Endothelial cell of umbilical vein (primary cell): ENCODE results near the gene ANKH. TPM values are rescaled to one million over a fixed set of nuclear protein-coding genes. Genes with fewer than 3 reads are reported as not detected.

ENCODE experiments used
- BruUV-seq: library from RNA; stranded (reverse); fragments of 400-500 nt; replicated peaks from 2 replicates; lab custom pipeline; 2021; lab: Mats Ljungman, UMichigan
- CTCF ChIA-PET: fragments of 300-600, 350-600 bp; sonication (Branson Sonifier 250); formaldehyde crosslinking; loops from one replicate; lab custom pipeline; 2021; ENCODE audit warnings: antibody characterized with exemption, inconsistent platforms; lab: Charles Lee
- POLR2A ChIA-PET: fragments of 300-600, 350-600 bp; sonication (Branson Sonifier 250); formaldehyde crosslinking; loops from one replicate; lab custom pipeline; 2021; ENCODE audit warnings: antibody characterized with exemption, inconsistent platforms; lab: Charles Lee
- DNase-seq: peaks from one replicate; pipeline ENCODE4 v3.0.0-alpha.2; 2011; ENCODE audit warnings: low read depth, low spot score
- FAIRE-seq: peaks from 2 replicates; lab custom pipeline; 2011; peaks lifted over from hg19 to GRCh38; lab: Jason Lieb, UNC
- H2AFZ ChIP-seq: 2 replicates; pipeline ENCODE4 v1.6.0; 2012; ENCODE audit warnings: low read depth, low read length, control low read depth, inconsistent platforms
- H3K27ac ChIP-seq: 2 replicates; pipeline ENCODE4 v1.5.1; 2011; ENCODE audit warnings: low read depth, mild to moderate bottlenecking, control low read depth, low read length, moderate library complexity; ENCODE audit not compliant: insufficient read depth
- H3K27me3 ChIP-seq, 2 experiments: 2 replicates each; pipeline versions ENCODE4 v1.6.0 to v1.6.1; 2011; ENCODE audit warnings: low read length in 2 of 2, mixed read lengths in 1 of 2; ENCODE audit not compliant: control insufficient read depth in 2 of 2, insufficient read depth in 2 of 2
- H3K36me3 ChIP-seq, 2 experiments: 2 replicates in 1 of 2; 3 replicates in 1 of 2; pipeline ENCODE4 v1.5.1; 2011; ENCODE audit warnings: low read length in 2 of 2, mild to moderate bottlenecking in 1 of 2, moderate library complexity in 1 of 2; ENCODE audit not compliant: control insufficient read depth in 2 of 2, insufficient read depth in 2 of 2; ENCODE audit errors: extremely low read depth in 1 of 2
- H3K4me1 ChIP-seq: 3 replicates; pipeline ENCODE4 v1.5.1; 2011; ENCODE audit warnings: mild to moderate bottlenecking, low read length; ENCODE audit not compliant: control insufficient read depth, insufficient read depth; ENCODE audit errors: extremely low read depth
- H3K4me2 ChIP-seq: 2 replicates; pipeline ENCODE4 v1.6.1; 2011; ENCODE audit warnings: low read length, control low read depth, mixed read lengths; ENCODE audit not compliant: insufficient read depth
- H3K4me3 ChIP-seq, 3 experiments: fragments of 200-600 bp in 1 of 3; sonication (generic), shearing (Covaris generic) in 1 of 3; replicated peaks in 1 of 3; 2 replicates each; pipeline ENCODE4 v1.5.1; 2011 to 2016; ENCODE audit warnings: control low read depth in 3 of 3, low read length in 3 of 3, mild to moderate bottlenecking in 2 of 3, inconsistent platforms in 1 of 3, low read depth in 1 of 3, moderate library complexity in 1 of 3; ENCODE audit not compliant: insufficient read depth in 1 of 3
- H3K79me2 ChIP-seq: 2 replicates; pipeline ENCODE4 v1.6.0; 2012; ENCODE audit warnings: low read length, inconsistent platforms; ENCODE audit not compliant: control insufficient read depth, insufficient read depth
- H3K9ac ChIP-seq: replicated peaks from 2 replicates; pipeline ENCODE3; 2011; ENCODE audit warnings: low read length, control low read depth; ENCODE audit not compliant: insufficient read depth; ENCODE audit errors: extremely low read depth
- H3K9me1 ChIP-seq: replicated peaks from 3 replicates; pipeline ENCODE4 v1.6.0; 2011; ENCODE audit warnings: mild to moderate bottlenecking, low read length; ENCODE audit not compliant: control insufficient read depth, insufficient read depth; ENCODE audit errors: extremely low read depth
- H3K9me3 ChIP-seq: replicated peaks from 2 replicates; pipeline ENCODE4 v1.5.1; 2012; ENCODE audit warnings: low read length, inconsistent platforms; ENCODE audit not compliant: control insufficient read depth, insufficient read depth
- H4K20me1 ChIP-seq: replicated peaks from 2 replicates; pipeline ENCODE3; 2011; ENCODE audit warnings: mild to moderate bottlenecking, low read length; ENCODE audit not compliant: control insufficient read depth, insufficient read depth; ENCODE audit errors: extremely low read depth
- EZH2 ChIP-seq: IDR thresholded peaks from 2 replicates; pipeline ENCODE4 v1.6.1; 2012; ENCODE audit warnings: borderline replicate concordance, low read depth, mild to moderate bottlenecking, moderate library complexity, low read length, inconsistent platforms; ENCODE audit not compliant: severe bottlenecking
- FOS ChIP-seq: IDR thresholded peaks from 2 replicates; pipeline ENCODE4 v1.6.1; 2011; ENCODE audit warnings: mild to moderate bottlenecking, low read length, moderate library complexity, borderline replicate concordance; ENCODE audit not compliant: insufficient read depth
- GATA2 ChIP-seq: IDR thresholded peaks from 2 replicates; pipeline ENCODE4 v1.7.0; 2011; ENCODE audit warnings: low read depth, mild to moderate bottlenecking, moderate library complexity, mixed read lengths, low read length; ENCODE audit not compliant: insufficient read length, insufficient read depth
- POLR2A ChIP-seq: IDR thresholded peaks from 2 replicates; pipeline ENCODE4 v1.6.1; 2012; ENCODE audit warnings: low read depth, mild to moderate bottlenecking, control low read depth, low read length
- POLR2AphosphoS5 ChIP-seq: IDR thresholded peaks from 2 replicates; pipeline ENCODE4 v1.6.1; 2012; ENCODE audit warnings: low read depth, mild to moderate bottlenecking, control low read depth, low read length, moderate library complexity; ENCODE audit not compliant: insufficient read depth
- dilution Hi-C: fragments of 300-500 bp; cut with MboI; formaldehyde crosslinking; loops from one replicate; pipeline ENCODE4 v1.15.0; 2019; ENCODE audit warnings: low sequenced_read_pairs; ENCODE audit not compliant: extremely low pct_ligation_motif_present
- intact Hi-C: fragments of 100-400 bp; cut with micrococcal nuclease; formaldehyde crosslinking; loops from one replicate; pipeline ENCODE4 v1.10.0; 2022
- polyA plus RNA-seq, 4 experiments: library from polyadenylated mRNA; depleted of rRNA in 3 of 4; stranded (reverse) in 3 of 4; unstranded in 1 of 4; fragments of >200 nt; gene quantifications; 2 replicates each; pipeline versions ENCODE4 v1.2.1 to v1.2.3, GENCODE V29; 2011 to 2012; ENCODE audit warnings: missing spikeins in 1 of 4
- total RNA-seq: library from RNA; stranded (reverse); gene quantifications from 2 replicates; pipeline ENCODE4 v1.2.3, GENCODE V29; 2021
- TF ChIP-seq, protein P1 (sequence below): IDR thresholded peaks from 2 replicates; pipeline ENCODE4 v1.6.1; 2011; ENCODE audit not compliant: insufficient read depth, insufficient read length

The ANKH gene
- total and polyA plus RNA-seq, 2 donors (not counting 3 experiments of a cell fraction or from before 2014, with no cell fraction given) = 12.7 to 31.4 TPM

DNA sequence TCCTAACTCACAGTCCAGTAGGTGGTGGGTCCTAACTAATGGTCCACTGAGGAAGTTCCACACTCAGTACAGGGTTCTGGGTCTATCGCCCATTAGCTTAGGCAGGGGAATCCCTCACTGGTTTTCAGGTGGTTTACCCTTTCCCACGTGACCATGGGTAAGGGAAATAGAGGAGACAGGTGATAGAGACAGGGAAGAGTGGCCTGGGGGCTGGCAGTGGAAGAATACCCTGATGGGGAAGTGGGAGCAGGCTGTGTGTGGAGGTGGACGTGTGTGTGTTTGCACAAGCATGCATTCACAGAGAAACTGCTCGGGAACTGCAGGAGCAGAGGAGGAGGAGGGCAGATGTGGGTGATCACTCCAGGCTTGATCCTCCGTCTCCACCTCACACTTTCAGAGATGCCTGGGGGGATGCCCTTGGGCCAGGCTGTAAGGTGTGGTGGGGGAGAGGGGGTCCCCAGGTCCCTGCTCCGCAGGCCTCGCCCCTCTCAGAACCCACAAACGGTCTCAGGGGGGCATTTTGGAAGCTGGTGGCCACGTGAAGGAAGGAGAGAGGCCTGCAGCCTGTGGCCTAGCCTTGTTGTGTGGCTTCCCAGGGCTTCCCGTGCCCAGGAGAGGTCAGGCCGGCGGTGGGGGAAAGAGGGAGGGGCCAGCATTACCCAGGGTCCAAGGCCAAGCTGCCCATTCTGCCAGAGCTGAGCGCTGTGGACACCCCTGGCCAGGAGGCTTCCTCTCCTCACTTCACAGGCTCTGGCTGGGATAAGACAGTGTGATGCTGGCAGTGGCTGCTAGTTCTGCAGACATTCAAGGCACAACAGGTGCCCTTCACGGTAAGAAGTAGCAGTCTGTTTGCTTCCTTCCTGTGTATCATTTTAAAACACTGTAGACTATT, 127.0 kb downstream of the ANKH start:
- Histone ChIP-seq H3K4me3 (no peak overlapping the region), H3K9me1 (no peaks in the 10 kb centered on the region), H2AFZ (no peak overlapping the region), H3K27ac (no peak overlapping the region), H3K4me2 (no peak overlapping the region), H3K36me3 (no peaks in the 10 kb centered on the region), H3K4me1 (peaks cover 12% of the 10 kb centered on the region), H4K20me1 (no peaks in the 10 kb centered on the region), H3K79me2 (no peaks in the 10 kb centered on the region), H3K27me3 (no peaks in the 10 kb centered on the region), H3K9ac (no peak overlapping the region), H3K9me3 (no peaks in the 10 kb centered on the region)
- no peak for FAIRE-seq
- no peak for TF ChIP-seq EZH2
- TF ChIP-seq, protein P1, sequence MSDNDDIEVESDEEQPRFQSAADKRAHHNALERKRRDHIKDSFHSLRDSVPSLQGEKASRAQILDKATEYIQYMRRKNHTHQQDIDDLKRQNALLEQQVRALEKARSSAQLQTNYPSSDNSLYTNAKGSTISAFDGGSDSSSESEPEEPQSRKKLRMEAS = no peak
- no peak for TF ChIP-seq FOS
- no peak for TF ChIP-seq GATA2
- TF ChIP-seq POLR2AphosphoS5 = no peak
- no peak for TF ChIP-seq POLR2A
- DNase-seq = no peak
- BruUV-seq = no TSS peak
- CTCF ChIA-PET = interaction anchor here (0.7 to 2.1 kb wide), 4 partner anchors 14 to 127 kb away, joined by 3 to 7 read pairs (median 6); no protein-coding TSS in a partner anchor
- POLR2A ChIA-PET = no interaction called here
- intact Hi-C loops = no loop called here
- dilution Hi-C loops = loop anchor here (25.0 kb wide), 1 partner anchor 268 kb away; no protein-coding TSS in a partner anchor
